Trophoblast cell (in vitro differentiated cells and primary cell): ENCODE measurements around the gene ASB17.

Source experiments
- DNase-seq, 2 donors: peaks; one replicate each; pipeline ENCODE4 v3.0.0-alpha.2; 2016
- H2AFZ ChIP-seq: 2 replicates; pipeline ENCODE4 v1.6.1; 2013; ENCODE audit warnings: low read length, moderate library complexity, mild to moderate bottlenecking; ENCODE audit not compliant: insufficient read depth, poor library complexity
- H2AK5ac ChIP-seq: 2 replicates; pipeline ENCODE4 v1.6.1; 2013; ENCODE audit warnings: mild to moderate bottlenecking, low read length
- H2BK120ac ChIP-seq: 2 replicates; pipeline ENCODE4 v1.6.1; 2013; ENCODE audit warnings: low read length, mild to moderate bottlenecking, moderate library complexity; ENCODE audit not compliant: insufficient read depth, poor library complexity
- H2BK12ac ChIP-seq: 2 replicates; pipeline ENCODE4 v1.6.1; 2013; ENCODE audit warnings: mild to moderate bottlenecking, low read length, moderate library complexity
- H2BK5ac ChIP-seq: 2 replicates; pipeline ENCODE4 v1.6.1; 2013; ENCODE audit warnings: low read length, low read depth, moderate library complexity, mild to moderate bottlenecking; ENCODE audit not compliant: poor library complexity
- H3K14ac ChIP-seq: 2 replicates; pipeline ENCODE4 v1.6.1; 2013; ENCODE audit warnings: mild to moderate bottlenecking, low read length
- H3K18ac ChIP-seq: 2 replicates; pipeline ENCODE4 v1.6.1; 2013; ENCODE audit warnings: mild to moderate bottlenecking, low read length
- H3K23ac ChIP-seq: 2 replicates; pipeline ENCODE4 v1.6.1; 2013; ENCODE audit warnings: low read length
- H3K27ac ChIP-seq: 2 replicates; pipeline ENCODE4 v1.5.1; 2013; ENCODE audit warnings: low read depth, mild to moderate bottlenecking, inconsistent platforms, low read length, moderate library complexity
- H3K27me3 ChIP-seq: 2 replicates; pipeline ENCODE4 v1.6.1; 2013; ENCODE audit warnings: inconsistent platforms, mild to moderate bottlenecking, low read length, moderate library complexity; ENCODE audit not compliant: insufficient read depth
- H3K36me3 ChIP-seq, 2 experiments: 1 replicate in 1 of 2; 2 replicates in 1 of 2; pipeline ENCODE4 v1.6.1; 2013; ENCODE audit warnings: low read length in 2 of 2, mild to moderate bottlenecking in 2 of 2, moderate library complexity in 1 of 2; ENCODE audit not compliant: insufficient read depth in 2 of 2, control insufficient read depth in 1 of 2
- H3K4ac ChIP-seq: 2 replicates; pipeline ENCODE4 v1.6.1; 2013; ENCODE audit warnings: low read depth, mild to moderate bottlenecking, low read length, moderate library complexity
- H3K4me1 ChIP-seq, 2 experiments: 1 replicate in 1 of 2; 2 replicates in 1 of 2; pipeline ENCODE4 v1.6.1; 2013; ENCODE audit warnings: low read length in 2 of 2, mild to moderate bottlenecking in 2 of 2, moderate library complexity in 1 of 2; ENCODE audit not compliant: insufficient read depth in 2 of 2, control insufficient read depth in 1 of 2
- H3K4me2 ChIP-seq: 2 replicates; pipeline ENCODE4 v1.6.1; 2013; ENCODE audit warnings: inconsistent platforms, mild to moderate bottlenecking, low read length, moderate library complexity
- H3K4me3 ChIP-seq: 2 replicates; pipeline ENCODE4 v1.5.1; 2013; ENCODE audit warnings: mild to moderate bottlenecking, low read depth, low read length, inconsistent platforms
- H3K79me1 ChIP-seq: one replicate; pipeline ENCODE4 v1.6.1; 2013; ENCODE audit warnings: low read length
- H3K79me2 ChIP-seq: 2 replicates; pipeline ENCODE4 v1.6.1; 2013; ENCODE audit warnings: low read length, mild to moderate bottlenecking; ENCODE audit not compliant: control insufficient read depth, insufficient read depth, poor library complexity
- H3K9ac ChIP-seq: 2 replicates; pipeline ENCODE4 v1.6.1; 2013; ENCODE audit warnings: mild to moderate bottlenecking, low read length
- H3K9me3 ChIP-seq: 2 replicates; pipeline ENCODE4 v1.6.1; 2013; ENCODE audit warnings: low read depth, mild to moderate bottlenecking, control low read depth, inconsistent platforms, low read length; ENCODE audit not compliant: insufficient read depth
- H4K12ac ChIP-seq: 2 replicates; pipeline ENCODE4 v1.6.1; 2013; ENCODE audit warnings: low read depth, mild to moderate bottlenecking, low read length, moderate library complexity
- H4K8ac ChIP-seq: 2 replicates; pipeline ENCODE4 v1.6.1; 2013; ENCODE audit warnings: low read depth, mild to moderate bottlenecking, low read length, moderate library complexity
- H4K91ac ChIP-seq: one replicate; pipeline ENCODE4 v1.6.1; 2013; ENCODE audit warnings: low read depth, mild to moderate bottlenecking, low read length, moderate library complexity
- WGBS: extraction: QIAGEN DNeasy Blood & Tissue Kit; methylation state at CpG from one replicate; pipeline ENCODE4 v1.1.7; 2013; ENCODE audit warnings: missing lambda C conversion rate; ENCODE audit not compliant: insufficient read length, insufficient coverage; ENCODE audit errors: extremely low coverage; 5-methylcytosine and 5-hydroxymethylcytosine counted together

Gene ASB17

DNA sequence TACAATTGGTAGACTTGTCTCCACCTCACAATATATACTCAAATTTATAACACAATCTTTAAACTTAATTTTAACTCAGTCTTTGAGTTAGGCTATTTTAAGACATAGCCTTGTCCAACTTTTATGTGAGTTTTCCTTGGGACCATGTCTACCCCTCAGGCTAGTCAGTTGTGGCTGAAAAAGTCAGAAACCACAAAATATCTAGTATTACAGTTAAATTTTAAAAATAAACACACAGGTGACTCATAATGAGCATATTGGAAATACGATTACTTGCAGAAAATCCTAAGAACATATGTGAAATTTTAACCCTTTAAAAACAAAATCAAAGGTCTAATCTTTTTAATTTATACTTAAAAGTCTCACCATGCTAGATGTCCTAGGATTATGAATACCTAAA lies 4.8 kb upstream of the ASB17 start:
- Histone ChIP-seq H3K79me1 (no peaks in the 10 kb centered on the region), H2BK12ac (no peak overlapping the region), H4K91ac (no peak overlapping the region), H3K9me3 (no peaks in the 10 kb centered on the region), H3K4me1 (no peaks in the 10 kb centered on the region), H4K12ac (no peak overlapping the region), H3K4ac (no peak overlapping the region), H2AK5ac (no peak overlapping the region), H3K27ac (no peak overlapping the region), H4K8ac (no peak overlapping the region), H3K27me3 (no peaks in the 10 kb centered on the region), H3K18ac (no peak overlapping the region), H3K79me2 (no peaks in the 10 kb centered on the region), H3K14ac (no peak overlapping the region), H3K4me2 (no peak overlapping the region), H3K4me3 (no peak overlapping the region), H2BK5ac (no peak overlapping the region), H3K36me3 (no peaks in the 10 kb centered on the region), H2BK120ac (no peak overlapping the region), H2AFZ (no peak overlapping the region), H3K23ac (no peak overlapping the region), H3K9ac (no peak overlapping the region)
- WGBS = no CpG with 5 or more reads among the region's 1 CpG
- DNase-seq = no peak

DNA sequence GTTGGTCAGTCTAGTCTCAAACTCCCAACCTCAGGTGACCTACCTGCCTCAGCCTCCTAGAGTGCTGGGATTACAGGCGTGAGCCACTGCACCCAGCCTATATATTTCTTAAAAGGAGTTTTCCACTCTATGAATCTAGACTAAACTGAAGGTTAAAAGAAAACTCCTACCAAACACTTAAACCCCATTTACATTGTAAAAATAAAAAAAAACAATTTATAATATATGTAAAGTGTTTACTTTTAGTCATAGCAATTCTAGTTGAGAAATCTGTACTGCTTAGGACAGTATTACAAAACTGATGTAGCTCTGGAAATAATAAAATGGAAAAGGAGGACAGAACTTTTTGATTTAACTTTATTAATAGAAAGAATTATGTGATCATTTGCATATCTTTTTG lies 9.5 kb downstream of the ASB17 start:
- H2BK12ac ChIP-seq = no peak overlapping the region
- no peak overlapping the region for H2BK120ac ChIP-seq
- no peak overlapping the region for H2AK5ac ChIP-seq
- no peak overlapping the region for H3K27ac ChIP-seq
- H4K12ac ChIP-seq = no peak overlapping the region
- H3K14ac ChIP-seq = no peak overlapping the region
- no peaks in the 10 kb centered on the region for H3K79me1 ChIP-seq
- no peak overlapping the region for H3K4me2 ChIP-seq
- H3K4me1 ChIP-seq = no peaks in the 10 kb centered on the region
- H3K79me2 ChIP-seq = no peaks in the 10 kb centered on the region
- H3K23ac ChIP-seq = no peak overlapping the region
- H3K36me3 ChIP-seq = no peaks in the 10 kb centered on the region
- no peak overlapping the region for H4K8ac ChIP-seq
- no peak overlapping the region for H3K4ac ChIP-seq
- H3K18ac ChIP-seq = no peak overlapping the region
- no peak for DNase-seq
- H3K9ac ChIP-seq = no peak overlapping the region
- no peak overlapping the region for H2AFZ ChIP-seq
- no CpG with 5 or more reads among the region's 1 CpG for WGBS
- H3K9me3 ChIP-seq = no peaks in the 10 kb centered on the region
- H3K4me3 ChIP-seq = no peak overlapping the region
- H2BK5ac ChIP-seq = no peak overlapping the region
- no peaks in the 10 kb centered on the region for H3K27me3 ChIP-seq
- no peak overlapping the region for H4K91ac ChIP-seq

- Histone ChIP-seq H4K8ac (no peak overlapping the region), H3K9ac (no peak overlapping the region), H3K4me3 (no peak overlapping the region), H2AK5ac (no peak overlapping the region), H2AFZ (no peak overlapping the region), H2BK5ac (no peak overlapping the region), H4K91ac (no peak overlapping the region), H2BK12ac (no peak overlapping the region), H3K4ac (no peak overlapping the region), H3K23ac (no peak overlapping the region), H3K36me3 (no peaks in the 10 kb centered on the region), H3K18ac (no peak overlapping the region), H3K9me3 (no peaks in the 10 kb centered on the region), H3K27me3 (no peaks in the 10 kb centered on the region), H3K79me2 (no peaks in the 10 kb centered on the region), H2BK120ac (no peak overlapping the region), H3K79me1 (no peaks in the 10 kb centered on the region), H4K12ac (no peak overlapping the region), H3K4me2 (no peak overlapping the region), H3K14ac (no peak overlapping the region), H3K27ac (no peak overlapping the region), H3K4me1 (no peaks in the 10 kb centered on the region)
- no peak for DNase-seq
- WGBS = no CpG with 5 or more reads among the region's 2 CpGs
Observed at GRCh38 chr1:75916834-75917233, 15.4 kb downstream of the ASB17 start.

GRCh38 chr1:75908717-75909152 lies 23.5 kb downstream of the ASB17 start:
- no peak overlapping the region for H3K14ac ChIP-seq
- H3K79me2 ChIP-seq = no peaks in the 10 kb centered on the region
- H3K4me1 ChIP-seq = no peaks in the 10 kb centered on the region
- H3K4me3 ChIP-seq = no peak overlapping the region
- no peak overlapping the region for H2BK12ac ChIP-seq
- no peak overlapping the region for H3K4me2 ChIP-seq
- no peaks in the 10 kb centered on the region for H3K79me1 ChIP-seq
- H2AK5ac ChIP-seq = no peak overlapping the region
- H4K91ac ChIP-seq = no peak overlapping the region
- H2BK5ac ChIP-seq = no peak overlapping the region
- no peak overlapping the region for H3K27ac ChIP-seq
- no peaks in the 10 kb centered on the region for H3K27me3 ChIP-seq
- no peak overlapping the region for H4K12ac ChIP-seq
- no peaks in the 10 kb centered on the region for H3K9me3 ChIP-seq
- no peak overlapping the region for H3K4ac ChIP-seq
- no peak overlapping the region for H3K9ac ChIP-seq
- no peaks in the 10 kb centered on the region for H3K36me3 ChIP-seq
- H3K18ac ChIP-seq = no peak overlapping the region
- DNase-seq = peak; percentile 42 to 65
- H4K8ac ChIP-seq = no peak overlapping the region
- no peak overlapping the region for H3K23ac ChIP-seq
- H2BK120ac ChIP-seq = no peak overlapping the region
- H2AFZ ChIP-seq = no peak overlapping the region
- no CpG with 5 or more reads among the region's 2 CpGs for WGBS
